NCI-H345 treated with DMSO at 0.1 percent for 48 hours (cell line): Measurements from ENCODE around the gene AP1M1.
"Not testable (repeated sequence)": the region's sequence is repeated elsewhere in the genome, so short reads cannot be mapped to it uniquely, and the experiment has no call there.

ENCODE experiments used
- DNase-seq: peaks from one replicate; lab custom pipeline; 2025; ENCODE audit not compliant: unreplicated experiment; lab: John Stamatoyannopoulos, UW

The AP1M1 gene

DNA sequence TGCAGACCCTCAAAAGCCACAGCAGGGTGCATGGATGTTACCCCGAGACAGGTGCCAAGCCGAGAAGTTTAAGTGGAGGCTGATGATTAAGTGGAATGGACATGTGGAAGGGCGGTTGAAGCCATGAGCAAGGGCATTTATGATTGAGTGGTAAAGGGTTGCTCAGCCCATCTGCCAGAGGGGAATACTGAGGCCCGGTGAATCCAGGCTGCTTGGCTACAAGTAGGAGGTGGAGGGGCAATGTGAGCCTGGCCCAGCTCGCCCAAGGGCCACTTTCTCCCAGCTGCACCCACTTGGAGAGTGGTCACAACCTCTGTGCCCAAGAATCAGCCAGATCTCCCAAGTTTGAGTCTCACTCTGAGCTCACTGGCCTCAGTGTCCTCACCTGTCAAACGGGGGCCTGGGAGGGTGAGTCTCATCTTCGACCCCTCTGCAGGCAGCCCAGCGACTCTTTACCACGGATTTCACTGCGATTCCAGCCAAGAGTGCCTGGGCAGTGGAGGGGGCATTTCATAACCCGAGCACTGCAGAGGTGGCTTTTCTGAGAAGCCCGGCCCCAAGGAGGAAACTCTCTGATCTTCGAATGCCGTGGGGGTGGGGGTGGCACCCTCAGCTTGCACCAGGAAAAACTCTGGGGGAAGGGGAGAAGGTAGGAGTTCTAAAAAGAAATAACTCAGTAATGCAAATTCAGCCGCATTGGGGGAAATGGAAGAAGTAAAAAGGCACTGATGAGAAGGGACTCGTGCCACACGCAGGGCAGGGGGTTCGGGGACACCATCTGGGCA, 64.1 kb downstream of the AP1M1 start:
- DNase-seq = no peak

GRCh38 chr19:16262618-16263017, 64.9 kb downstream of the AP1M1 start:
- DNase-seq = no peak

GRCh38 chr19:16263141-16263761, 65.5 kb downstream of the AP1M1 start:
- no peak for DNase-seq

DNA sequence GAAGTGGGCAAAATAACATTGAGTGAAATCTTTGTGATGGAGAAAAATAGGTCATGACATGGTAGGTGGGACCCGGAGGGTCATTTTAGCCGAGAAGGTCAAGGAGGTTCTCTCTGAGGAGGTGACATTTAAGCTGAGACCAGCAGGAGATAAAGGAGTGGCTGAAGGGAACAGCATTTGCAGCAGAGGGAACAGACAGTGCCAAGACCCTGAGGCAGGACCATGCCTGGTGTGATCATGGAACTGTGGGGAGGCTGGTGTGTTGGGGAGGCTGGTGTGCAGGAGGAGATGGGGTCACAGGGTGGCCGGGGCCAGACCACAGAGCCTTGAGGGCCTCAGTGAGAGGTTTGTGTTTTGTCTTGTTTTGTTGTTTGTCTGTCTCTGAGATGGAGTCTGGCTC, 67.5 kb downstream of the AP1M1 start:
- no peak for DNase-seq

GRCh38 chr19:16265890-16266585, 68.3 kb downstream of the AP1M1 start:
- DNase-seq = no peak

DNA sequence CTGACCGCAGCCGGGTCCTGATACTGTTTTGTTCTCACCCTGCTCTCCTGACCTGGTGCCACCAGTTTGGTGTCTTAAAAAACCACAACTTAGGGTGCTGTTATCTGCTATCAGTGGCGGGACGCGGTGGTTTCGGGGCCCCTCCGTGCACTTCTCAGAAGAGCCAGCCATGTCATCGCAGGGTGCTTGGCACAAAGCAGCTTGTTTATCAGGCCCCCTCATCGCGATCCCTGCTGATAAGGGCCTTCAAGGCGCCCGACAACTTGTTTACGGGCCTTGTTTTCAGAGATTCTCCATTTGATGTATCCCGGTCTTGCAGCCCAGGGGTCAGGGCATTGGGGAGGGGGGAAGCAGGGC, 68.9 kb downstream of the AP1M1 start:
- DNase-seq = no peak

- DNase-seq = no peak
These were observed 71.1 kb downstream of the AP1M1 start for GRCh38 chr19:16268676-16269319.

GRCh38 chr19:16272945-16273344, 75.2 kb downstream of the AP1M1 start:
- no peak for DNase-seq

- DNase-seq = no peak
These were observed 76.7 kb downstream of the AP1M1 start for GRCh38 chr19:16274447-16274846.

DNA sequence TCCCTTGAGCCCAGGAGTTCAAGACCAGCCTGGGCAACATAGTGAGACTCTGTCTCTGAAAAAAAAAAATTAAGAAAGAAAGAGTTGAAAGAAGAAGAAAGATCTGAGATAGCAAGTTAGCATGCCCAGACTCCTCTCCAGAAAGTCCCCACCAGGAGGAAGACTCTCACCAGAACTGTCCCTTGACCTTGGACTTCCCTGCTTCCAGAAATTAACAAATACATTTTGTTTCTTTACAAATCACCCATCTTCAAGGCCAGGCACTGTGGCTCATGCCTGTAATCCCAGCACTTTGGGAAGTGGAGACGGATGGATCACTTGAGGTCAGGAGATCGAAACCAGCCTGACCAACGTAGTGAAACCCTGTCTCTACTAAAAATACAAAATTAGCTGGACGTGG, 82.6 kb downstream of the AP1M1 start:
- DNase-seq = no peak

DNA sequence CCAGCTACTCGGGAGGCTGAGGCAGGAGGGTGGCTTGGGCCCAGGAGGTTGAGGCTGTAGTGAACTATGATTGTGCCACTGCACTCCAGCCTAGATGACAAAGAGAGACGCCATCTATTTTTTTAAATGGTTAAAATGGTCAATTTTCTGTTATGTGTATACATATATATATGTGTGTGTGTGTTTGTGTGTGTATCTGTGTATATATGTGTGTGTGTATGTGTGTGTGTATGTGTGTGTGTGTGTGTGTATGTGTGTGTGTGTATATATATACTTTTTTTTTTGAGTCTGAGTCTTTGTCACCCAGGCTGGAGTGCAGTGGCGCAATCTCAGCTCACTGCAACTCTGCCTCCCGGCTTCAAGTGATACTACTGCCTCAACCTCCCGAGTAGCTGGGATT, 84.0 kb downstream of the AP1M1 start:
- no peak for DNase-seq

- DNase-seq = no peak
These were observed 85.7 kb downstream of the AP1M1 start for GRCh38 chr19:16283210-16284061.

GRCh38 chr19:16284505-16284904, 86.8 kb downstream of the AP1M1 start:
- DNase-seq = no peak

DNA sequence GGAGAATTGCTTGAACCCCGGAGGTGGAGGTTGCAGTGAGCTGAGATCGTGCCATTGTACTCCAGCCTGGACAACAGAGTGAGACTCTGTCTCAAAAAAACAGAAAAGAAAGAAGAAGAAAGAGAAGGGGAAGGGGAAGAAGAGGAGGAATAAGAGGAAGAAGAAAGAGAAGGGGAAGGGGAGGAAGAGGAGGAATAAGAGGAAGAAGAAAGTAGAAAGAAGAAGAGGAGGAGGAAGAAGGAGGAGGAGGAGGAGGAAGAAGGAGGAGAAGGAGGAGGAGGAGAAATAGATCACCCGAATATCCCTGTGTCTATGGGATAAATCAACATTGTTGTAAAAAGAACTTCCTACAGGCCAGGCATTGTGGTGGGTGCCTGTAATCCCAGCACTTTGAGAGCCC, 87.4 kb downstream of the AP1M1 start:
- DNase-seq = not testable (repeated sequence)

GRCh38 chr19:16285769-16286498, 88.2 kb downstream of the AP1M1 start:
- no peak for DNase-seq

DNA sequence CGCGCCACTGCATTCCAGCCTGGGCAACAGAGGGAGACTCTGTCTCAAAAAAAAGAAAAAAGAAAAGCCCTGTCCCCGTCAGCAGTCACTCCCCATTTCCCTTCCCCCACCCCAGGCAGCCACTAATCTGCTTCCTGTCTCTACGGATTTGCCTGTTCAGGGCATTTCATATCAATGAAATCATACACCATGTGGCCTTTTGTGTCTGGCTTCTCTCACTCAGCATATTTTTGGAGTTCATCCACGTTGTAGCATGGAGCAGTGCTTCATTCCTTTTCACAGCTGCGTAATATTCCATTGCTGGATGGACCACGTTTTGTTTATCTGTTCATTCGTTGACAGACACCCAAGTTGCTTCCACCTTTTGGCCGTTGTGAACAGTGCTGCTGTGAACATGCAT, 90.8 kb downstream of the AP1M1 start:
- DNase-seq = no peak

GRCh38 chr19:16289594-16289993, 91.9 kb downstream of the AP1M1 start:
- DNase-seq = no peak

GRCh38 chr19:16290692-16291091, 93.0 kb downstream of the AP1M1 start:
- DNase-seq = no peak

- no peak for DNase-seq
These were observed 95.7 kb downstream of the AP1M1 start for GRCh38 chr19:16293118-16294091.
